A549 (cell line): ENCODE measurements around the gene KSR1. TPM values are rescaled to one million over a fixed set of nuclear protein-coding genes. Genes with fewer than 3 reads are reported as not detected.
"Not testable (repeated sequence)": the region's sequence is repeated elsewhere in the genome, so short reads cannot be mapped to it uniquely, and the experiment has no call there.

Experiments used
- ATAC-seq, 2 experiments: fragments of 200-7000 bp in 1 of 2; fragments of >200 bp in 1 of 2; cut with Nextera tagmentation in 1 of 2; cut with Tn5 transposase in 1 of 2; 3 replicates each; pipeline versions ENCODE4 v1.8.0 to v1.9.1; 2018 to 2020; ENCODE audit warnings: mild to moderate bottlenecking in 1 of 2, moderate library complexity in 1 of 2
- CTCF ChIA-PET: fragments of 300-600 bp; sonication (Branson Sonifier 250); formaldehyde crosslinking; extraction: SDS; loops from one replicate; lab custom pipeline; 2021; ENCODE audit warnings: antibody characterized with exemption, inconsistent platforms; lab: Yijun Ruan, JAX
- POLR2A ChIA-PET: fragments of 350-600 bp; formaldehyde crosslinking; extraction: SDS; loops from one replicate; lab custom pipeline; 2021; ENCODE audit warnings: antibody characterized with exemption, inconsistent platforms; lab: Yijun Ruan, JAX
- DNase-seq, 2 experiments: peaks; one replicate each; pipeline versions ENCODE4 v3.0.0 to v3.0.0-alpha.2; 2011 to 2016; ENCODE audit warnings: low read depth in 1 of 2, low spot score in 1 of 2
- FAIRE-seq: peaks from 2 replicates; lab custom pipeline; 2011; peaks lifted over from hg19 to GRCh38; lab: Jason Lieb, UNC
- H3K27ac ChIP-seq, 2 experiments: fragments of >200 bp; sonication (Bioruptor Twin); formaldehyde crosslinking; 3 replicates each; pipeline ENCODE4 v1.5.1; 2016 to 2017
- H3K4me1 ChIP-seq: fragments of >200 bp; sonication (Bioruptor Twin); formaldehyde crosslinking; 3 replicates; pipeline ENCODE4 v1.6.1; 2016
- H3K4me2 ChIP-seq: fragments of >200 bp; sonication (Bioruptor Twin); formaldehyde crosslinking; 3 replicates; pipeline ENCODE4 v1.6.1; 2016
- H3K4me3 ChIP-seq: fragments of >200 bp; sonication (Bioruptor Twin); formaldehyde crosslinking; 3 replicates; pipeline ENCODE4 v1.5.1; 2016
- H3K9me3 ChIP-seq: fragments of >200 bp; sonication (Bioruptor Twin); formaldehyde crosslinking; 3 replicates; pipeline ENCODE4 v1.6.1; 2016
- CHD4 ChIP-seq: fragments of 200-600 bp; sonication (generic); IDR thresholded peaks from 2 replicates; pipeline ENCODE4 v1.6.1; 2016; ENCODE audit warnings: antibody characterized with exemption, mild to moderate bottlenecking, borderline replicate concordance
- CTCF ChIP-seq: fragments of >200 bp; sonication (Bioruptor Twin); formaldehyde crosslinking; IDR thresholded peaks from 3 replicates; pipeline ENCODE4 v1.5.1; 2016
- EHF ChIP-seq: fragments of 250-450 bp; sonication (Bioruptor Pico); IDR thresholded peaks from 2 replicates; pipeline ENCODE4 v1.5.0; 2020; ENCODE audit warnings: mild to moderate bottlenecking
- ESRRA ChIP-seq: fragments of 150-350 bp; IDR thresholded peaks from 2 replicates; pipeline ENCODE4 v1.6.1; 2014; ENCODE audit warnings: mild to moderate bottlenecking, low read length, borderline replicate concordance
- FOSB ChIP-seq: fragments of 250-450 bp; sonication (Bioruptor Pico); IDR thresholded peaks from 2 replicates; pipeline ENCODE4 v1.5.0; 2020; ENCODE audit warnings: mild to moderate bottlenecking, moderate library complexity
- GATA3 ChIP-seq: IDR thresholded peaks from 2 replicates; pipeline ENCODE4 v1.6.1; 2012; ENCODE audit warnings: borderline replicate concordance
- HES2 ChIP-seq: fragments of >200 bp; sonication (Bioruptor Twin); formaldehyde crosslinking; IDR thresholded peaks from 2 replicates; pipeline ENCODE4 v1.6.1; 2016
- HEYL ChIP-seq: fragments of 250-450 bp; sonication (Bioruptor Pico); IDR thresholded peaks from 2 replicates; pipeline ENCODE4 v1.8.0; 2021; ENCODE audit warnings: mild to moderate bottlenecking, moderate library complexity
- HOXB13 ChIP-seq: fragments of 250-450 bp; sonication (Bioruptor Pico); IDR thresholded peaks from 2 replicates; pipeline ENCODE4 v1.5.0; 2020; ENCODE audit warnings: low read depth, mild to moderate bottlenecking, moderate library complexity
- HOXB5 ChIP-seq: fragments of 250-450 bp; sonication (Bioruptor Pico); IDR thresholded peaks from 2 replicates; pipeline ENCODE4 v1.5.0; 2020; ENCODE audit warnings: mild to moderate bottlenecking, moderate library complexity
- JUN ChIP-seq, 2 experiments: fragments of >200 bp; sonication (Bioruptor Twin); formaldehyde crosslinking; IDR thresholded peaks; 2 replicates in 1 of 2; 3 replicates in 1 of 2; pipeline ENCODE4 v1.6.1; 2016 to 2017
- MAFK ChIP-seq: fragments of 450-650 bp; IDR thresholded peaks from 2 replicates; pipeline ENCODE4 v1.6.1; 2014; ENCODE audit not compliant: partially characterized antibody
- MAX ChIP-seq: IDR thresholded peaks from 2 replicates; pipeline ENCODE4 v1.6.1; 2012
- MAZ ChIP-seq: fragments of 150-350 bp; IDR thresholded peaks from 2 replicates; pipeline ENCODE4 v1.6.1; 2014; ENCODE audit warnings: antibody characterized with exemption, low read depth, low read length, borderline replicate concordance
- NFE2L2 ChIP-seq: fragments of 150-350 bp; conservative IDR thresholded peaks from 2 replicates; pipeline ENCODE4 v1.6.1; 2014; ENCODE audit warnings: low read length
- NR3C1 ChIP-seq: fragments of >200 bp; sonication (Bioruptor Twin); formaldehyde crosslinking; IDR thresholded peaks from 3 replicates; pipeline ENCODE4 v1.6.1; 2017
- PHF8 ChIP-seq: fragments of 200-600 bp; sonication (generic); IDR thresholded peaks from 2 replicates; pipeline ENCODE4 v1.6.1; 2016; ENCODE audit warnings: low read depth, mild to moderate bottlenecking, antibody characterized with exemption, moderate library complexity, borderline replicate concordance
- REST ChIP-seq: fragments of 200-600 bp; sonication (generic); IDR thresholded peaks from 2 replicates; pipeline ENCODE4 v1.6.1; 2016; ENCODE audit warnings: antibody characterized with exemption, mild to moderate bottlenecking, moderate library complexity
- SREBF2 ChIP-seq: fragments of 450-650 bp; IDR thresholded peaks from 2 replicates; pipeline ENCODE4 v1.6.1; 2014; ENCODE audit warnings: mild to moderate bottlenecking, moderate library complexity
- ZSCAN20 ChIP-seq: fragments of 250-450 bp; sonication (Bioruptor Pico); IDR thresholded peaks from 2 replicates; pipeline ENCODE4 v1.8.0; 2022; ENCODE audit warnings: mild to moderate bottlenecking, moderate library complexity
- WGBS: methylation state at CpG from one replicate; pipeline ENCODE4 v1.1.6; 2017; ENCODE audit errors: missing lambda C conversion rate; 5-methylcytosine and 5-hydroxymethylcytosine counted together
- polyA plus RNA-seq, 4 experiments: library from polyadenylated mRNA; depleted of rRNA in 3 of 4; stranded (reverse); fragments of >200 nt; fragmentation: RNase III in 1 of 4; extraction: RNeasy Plus Mini Kit Qiagen cat#74134 plus additional on column Dnase treatment in 1 of 4; gene quantifications; 2 replicates in 3 of 4; 3 replicates in 1 of 4; pipeline ENCODE4 v1.2.3, GENCODE V29; 2011 to 2017

The KSR1 gene
- polyA plus RNA-seq, 2 of the 4 experiments (the other 2 are of a cell fraction): 13.3 to 14.6 TPM

GRCh38 chr17:27464431-27464830 is 8.2 kb downstream of the KSR1 start (continued):
- TF ChIP-seq REST (no peak), EHF (CRISPR knock-in tag) (no peak), HES2 (no peak), MAZ (no peak), GATA3 (no peak)

GRCh38 chr17:27465875-27466274 is 9.6 kb downstream of the KSR1 start:
- H3K27ac ChIP-seq, H3K4me3 ChIP-seq, ATAC-seq, POLR2A ChIA-PET, H3K9me3 ChIP-seq, H3K4me2 ChIP-seq, DNase-seq, FAIRE-seq: not testable (repeated sequence)
- CTCF ChIA-PET: interaction anchor here (1.3 to 2.4 kb wide), 6 partner anchors 7 to 138 kb away, joined by 3 to 10 read pairs (median 8); partner anchors contain the start of gene KSR1
- peaks cover 38% of the 10 kb centered on the region for H3K4me1 ChIP-seq
- WGBS: 98% methylated on average over 2 of the region's 2 CpGs

GRCh38 chr17:27466376-27466742 is 10.1 kb downstream of the KSR1 start:
- no peak for TF ChIP-seq PHF8
- TF ChIP-seq HOXB13: no peak
- TF ChIP-seq FOSB: no peak
- no peak for TF ChIP-seq NFE2L2
- TF ChIP-seq JUN (IDR thresholded peaks at IDR 0.05): no peak
- TF ChIP-seq HEYL (CRISPR knock-in tag): no peak
- TF ChIP-seq CTCF: no peak
- TF ChIP-seq MAZ: no peak
- TF ChIP-seq ESRRA: no peak
- no peak for TF ChIP-seq REST
- no peak for TF ChIP-seq MAFK
- TF ChIP-seq CHD4: no peak
- TF ChIP-seq ZSCAN20 (CRISPR knock-in tag): no peak
- TF ChIP-seq MAX: no peak
- TF ChIP-seq SREBF2: no peak
- TF ChIP-seq NR3C1: no peak
- TF ChIP-seq EHF (CRISPR knock-in tag): no peak
- no peak for TF ChIP-seq HOXB5 (CRISPR knock-in tag)
- H3K9me3 ChIP-seq: no peaks in the 10 kb centered on the region
- WGBS: 81% methylated on average over 3 of the region's 3 CpGs
- CTCF ChIA-PET: interaction anchor here (0.9 to 2.4 kb wide), 9 partner anchors 8 to 137 kb away, joined by 3 to 13 read pairs (median 8); partner anchors contain the start of gene KSR1
- H3K4me1 ChIP-seq: peaks cover 39% of the 10 kb centered on the region
- ATAC-seq: no peak
- no peak overlapping the region for H3K4me3 ChIP-seq
- POLR2A ChIA-PET: no interaction called here
- FAIRE-seq: no peak
- H3K27ac ChIP-seq: no peak overlapping the region
- no peak overlapping the region for H3K4me2 ChIP-seq
- DNase-seq: no peak
